Measurements from ENCODE around the gene NR3C1.

NR3C1 gene

DNA sequence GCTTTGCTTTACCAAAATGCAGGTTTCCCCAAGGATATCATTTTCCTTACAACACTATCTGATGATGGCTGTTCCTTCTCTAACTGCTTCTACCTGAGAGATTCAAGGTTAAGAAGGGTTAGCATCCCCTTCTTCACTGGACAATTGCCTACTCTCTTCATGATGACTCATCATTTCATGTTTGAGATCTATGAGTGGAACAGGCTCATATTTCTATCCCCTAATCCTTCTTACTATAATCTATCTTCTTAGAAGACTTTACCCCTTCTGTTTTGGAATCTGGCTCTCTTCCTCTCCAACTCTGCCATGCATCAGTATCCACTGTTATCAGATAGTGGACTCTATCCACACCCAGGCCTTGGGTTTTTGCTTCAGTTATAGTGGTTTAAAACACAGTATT lies 54.3 kb downstream of the NR3C1 start:
- H3K4me3 ChIP-seq (ENCODE audit: low read length): no peak overlapping the region
- no peaks in the 10 kb centered on the region for H3K36me3 ChIP-seq (ENCODE audit: control insufficient read depth, insufficient read depth, low read length)
- no peaks in the 10 kb centered on the region for H3K9me3 ChIP-seq (ENCODE audit: control insufficient read depth, low read length)
- no peak overlapping the region for H3K9ac ChIP-seq (ENCODE audit: low read length)
- no peaks in the 10 kb centered on the region for H3K27me3 ChIP-seq (ENCODE audit: control insufficient read depth, insufficient read depth, low read length)
- peaks cover 5% of the 10 kb centered on the region for H3K4me1 ChIP-seq (ENCODE audit: control insufficient read depth, insufficient read depth, low read length)

DNA sequence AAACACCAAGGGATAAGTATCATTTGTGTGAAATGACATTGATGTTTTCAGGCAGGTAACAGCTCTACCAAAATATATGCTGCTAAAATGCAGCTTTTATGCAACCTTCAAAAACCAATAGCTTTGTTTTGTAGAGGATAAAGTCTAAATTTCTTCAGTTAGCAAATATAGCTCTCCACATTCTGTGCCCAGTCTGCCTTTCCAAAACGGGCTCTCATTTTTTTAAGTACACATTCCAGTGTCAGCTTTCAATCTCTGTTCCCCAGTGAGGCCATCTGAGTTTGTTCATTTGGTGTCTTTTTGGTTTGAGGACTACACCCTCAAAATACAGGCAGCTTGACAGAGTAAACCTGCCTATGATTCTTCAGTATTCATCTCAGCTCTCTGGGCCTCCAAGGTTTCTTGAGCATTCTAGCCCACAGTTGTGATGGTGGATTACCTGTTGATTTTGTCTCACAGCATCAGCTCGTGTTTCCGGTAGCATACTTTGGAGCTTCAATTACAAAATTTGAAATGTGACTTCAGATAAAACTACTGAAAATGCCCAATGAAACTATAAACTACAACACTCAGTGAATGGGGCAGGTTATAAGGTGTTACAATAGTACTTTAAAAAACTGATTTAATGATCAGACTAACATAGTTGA lies 55.7 kb downstream of the NR3C1 start:
- Histone ChIP-seq H3K9me3 (ENCODE audit: control insufficient read depth, low read length) (no peaks in the 10 kb centered on the region), H3K9ac (ENCODE audit: low read length) (no peak overlapping the region), H3K36me3 (ENCODE audit: control insufficient read depth, insufficient read depth, low read length) (no peaks in the 10 kb centered on the region), H3K27me3 (ENCODE audit: control insufficient read depth, insufficient read depth, low read length) (no peaks in the 10 kb centered on the region), H3K4me1 (ENCODE audit: control insufficient read depth, insufficient read depth, low read length) (peaks cover 4% of the 10 kb centered on the region), H3K4me3 (ENCODE audit: low read length) (no peak overlapping the region)

DNA sequence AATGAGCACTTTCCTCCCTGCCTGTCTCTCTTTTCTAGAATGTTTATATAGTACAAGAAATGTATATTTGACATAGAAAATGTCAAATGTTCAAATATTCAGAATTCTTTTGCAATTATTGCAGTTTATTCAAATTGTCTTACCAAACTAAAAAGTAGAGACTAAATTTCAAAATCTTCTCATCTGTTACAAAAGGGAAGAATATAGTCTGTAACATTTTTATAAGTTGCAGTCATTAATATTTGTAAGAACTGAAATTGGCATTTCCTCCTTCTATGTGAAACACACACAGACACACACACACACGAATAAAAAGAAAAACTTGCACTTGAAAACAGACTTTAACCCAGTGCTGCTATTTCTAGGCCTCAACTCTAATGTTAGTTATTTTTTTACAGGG lies 56.4 kb downstream of the NR3C1 start:
- H3K4me1 ChIP-seq (ENCODE audit: control insufficient read depth, insufficient read depth, low read length): peaks cover 8% of the 10 kb centered on the region
- no peaks in the 10 kb centered on the region for H3K27me3 ChIP-seq (ENCODE audit: control insufficient read depth, insufficient read depth, low read length)
- H3K9me3 ChIP-seq (ENCODE audit: control insufficient read depth, low read length): no peaks in the 10 kb centered on the region
- H3K4me3 ChIP-seq (ENCODE audit: low read length): no peak overlapping the region
- H3K36me3 ChIP-seq (ENCODE audit: control insufficient read depth, insufficient read depth, low read length): no peaks in the 10 kb centered on the region
- no peak overlapping the region for H3K9ac ChIP-seq (ENCODE audit: low read length)

DNA sequence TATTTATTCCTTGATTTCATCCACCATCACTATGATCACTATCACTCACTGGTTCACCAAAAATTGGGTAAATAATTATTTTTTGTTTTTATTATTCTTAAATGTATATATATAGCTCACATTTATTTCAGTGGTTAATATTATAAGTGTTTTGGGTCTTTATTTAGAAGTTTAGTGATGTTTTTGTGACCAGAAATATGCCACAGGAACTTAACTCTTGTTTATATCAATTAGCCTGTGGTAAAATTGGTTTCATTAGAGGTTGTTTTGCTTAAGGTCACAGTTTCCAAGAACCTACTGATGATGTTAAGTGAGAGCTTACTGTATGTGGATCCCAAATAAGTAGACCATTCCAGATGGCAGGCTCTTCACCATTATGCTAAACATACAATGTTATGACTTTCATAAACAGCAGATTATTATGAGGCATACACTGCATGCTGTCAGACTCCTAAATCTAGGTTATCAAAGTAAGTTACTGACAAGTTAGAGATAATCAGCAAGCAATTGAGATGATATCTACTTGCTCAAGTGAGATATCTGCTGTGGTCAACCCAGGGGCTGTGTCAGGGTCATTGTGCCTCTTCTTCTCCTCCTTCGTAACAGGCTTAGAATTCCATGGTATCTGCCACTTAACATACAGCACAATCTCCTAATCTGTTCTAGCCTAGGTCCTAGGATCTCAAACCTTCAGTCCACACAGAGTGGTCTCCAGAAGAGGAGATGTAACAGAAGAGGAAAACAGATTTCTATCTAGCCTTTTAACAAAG lies 57.6 kb downstream of the NR3C1 start:
- Histone ChIP-seq H3K4me3 (ENCODE audit: low read length) (no peak overlapping the region), H3K9me3 (ENCODE audit: control insufficient read depth, low read length) (no peaks in the 10 kb centered on the region), H3K27me3 (ENCODE audit: control insufficient read depth, insufficient read depth, low read length) (no peaks in the 10 kb centered on the region), H3K36me3 (ENCODE audit: control insufficient read depth, insufficient read depth, low read length) (no peaks in the 10 kb centered on the region), H3K9ac (ENCODE audit: low read length) (no peak overlapping the region), H3K4me1 (ENCODE audit: control insufficient read depth, insufficient read depth, low read length) (peaks cover 9% of the 10 kb centered on the region)

DNA sequence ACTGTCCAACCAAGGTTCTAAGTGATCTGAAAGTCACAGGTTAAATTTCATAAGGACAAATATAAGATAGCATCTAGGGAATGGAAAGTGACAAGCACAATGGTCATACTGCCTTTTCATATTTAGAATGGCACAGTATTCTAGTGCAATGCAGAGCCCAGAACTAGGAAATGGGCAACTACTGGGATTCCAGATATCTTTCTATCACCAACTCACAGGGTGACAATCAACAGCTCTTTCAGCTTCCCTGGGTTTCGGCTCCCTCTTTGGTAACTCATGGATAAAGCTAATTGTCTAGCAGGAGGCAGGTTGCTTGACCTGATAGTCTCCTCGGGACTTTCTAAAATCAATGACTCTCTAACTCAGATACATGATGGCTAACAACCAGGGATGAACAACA lies 60.4 kb downstream of the NR3C1 start:
- H3K4me3 ChIP-seq (ENCODE audit: low read length): no peak overlapping the region
- H3K4me1 ChIP-seq (ENCODE audit: control insufficient read depth, insufficient read depth, low read length): peaks cover 9% of the 10 kb centered on the region
- no peaks in the 10 kb centered on the region for H3K36me3 ChIP-seq (ENCODE audit: control insufficient read depth, insufficient read depth, low read length)
- no peaks in the 10 kb centered on the region for H3K9me3 ChIP-seq (ENCODE audit: control insufficient read depth, low read length)
- H3K9ac ChIP-seq (ENCODE audit: low read length): no peak overlapping the region
- no peaks in the 10 kb centered on the region for H3K27me3 ChIP-seq (ENCODE audit: control insufficient read depth, insufficient read depth, low read length)

DNA sequence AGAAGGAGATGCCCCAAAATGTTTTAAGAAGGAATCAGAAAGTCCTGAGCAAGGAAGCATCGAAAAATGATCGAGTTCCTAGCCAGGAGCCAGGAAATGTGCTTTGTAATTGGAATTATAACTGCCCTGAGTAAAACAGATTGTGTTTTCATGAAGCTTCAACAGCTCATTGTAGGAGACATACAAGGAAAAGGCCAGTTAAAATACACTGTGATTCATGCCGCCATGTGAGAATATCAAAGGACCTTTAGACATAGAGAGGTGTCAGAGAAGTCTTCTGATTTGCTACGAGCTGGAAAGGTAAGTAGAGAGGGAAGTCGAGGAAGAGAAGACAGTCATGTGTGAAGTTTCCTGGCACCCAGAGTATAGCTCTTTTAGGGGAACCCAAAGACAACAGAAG lies 60.9 kb downstream of the NR3C1 start:
- H3K27me3 ChIP-seq (ENCODE audit: control insufficient read depth, insufficient read depth, low read length): no peaks in the 10 kb centered on the region
- H3K4me3 ChIP-seq (ENCODE audit: low read length): no peak overlapping the region
- no peaks in the 10 kb centered on the region for H3K9me3 ChIP-seq (ENCODE audit: control insufficient read depth, low read length)
- H3K36me3 ChIP-seq (ENCODE audit: control insufficient read depth, insufficient read depth, low read length): no peaks in the 10 kb centered on the region
- H3K9ac ChIP-seq (ENCODE audit: low read length): no peak overlapping the region
- H3K4me1 ChIP-seq (ENCODE audit: control insufficient read depth, insufficient read depth, low read length): peaks cover 9% of the 10 kb centered on the region

DNA sequence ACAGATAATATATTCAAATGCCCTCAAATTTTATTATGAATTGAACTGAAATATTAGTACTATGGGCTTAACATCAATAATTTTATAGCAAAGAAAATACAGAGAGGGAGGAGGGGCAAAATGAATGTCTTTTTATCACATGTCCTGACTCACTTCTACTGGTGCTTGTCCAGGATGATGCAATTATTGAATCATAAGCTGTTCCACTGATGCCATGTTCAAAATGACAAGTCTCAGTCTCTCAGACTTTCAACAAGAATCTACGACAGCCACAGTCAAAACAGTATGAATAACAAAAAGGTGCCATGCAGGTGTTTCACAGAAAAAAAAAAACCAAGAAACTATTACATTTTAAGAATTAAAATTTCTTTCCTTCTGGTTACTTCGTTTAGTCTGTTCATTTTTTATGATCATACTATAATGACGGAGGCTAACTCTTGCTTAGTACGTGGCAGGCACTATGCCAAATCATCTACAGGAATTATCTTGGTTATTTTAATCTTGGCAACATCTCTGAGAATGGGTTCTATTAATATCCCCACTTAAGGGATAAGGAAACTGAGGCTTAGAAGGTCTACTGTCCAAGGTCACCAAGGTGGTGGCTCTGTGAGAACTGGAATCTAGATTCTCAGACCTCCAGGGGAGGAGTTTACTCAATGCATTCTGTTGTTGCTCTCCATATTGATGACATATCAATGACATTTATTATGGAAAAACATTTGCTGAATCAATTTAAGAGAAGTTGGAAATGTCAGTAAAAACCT lies 61.5 kb downstream of the NR3C1 start:
- Histone ChIP-seq H3K27me3 (ENCODE audit: control insufficient read depth, insufficient read depth, low read length) (no peaks in the 10 kb centered on the region), H3K9me3 (ENCODE audit: control insufficient read depth, low read length) (no peaks in the 10 kb centered on the region), H3K9ac (ENCODE audit: low read length) (no peak overlapping the region), H3K4me1 (ENCODE audit: control insufficient read depth, insufficient read depth, low read length) (peaks cover 9% of the 10 kb centered on the region), H3K36me3 (ENCODE audit: control insufficient read depth, insufficient read depth, low read length) (no peaks in the 10 kb centered on the region), H3K4me3 (ENCODE audit: low read length) (no peak overlapping the region)

DNA sequence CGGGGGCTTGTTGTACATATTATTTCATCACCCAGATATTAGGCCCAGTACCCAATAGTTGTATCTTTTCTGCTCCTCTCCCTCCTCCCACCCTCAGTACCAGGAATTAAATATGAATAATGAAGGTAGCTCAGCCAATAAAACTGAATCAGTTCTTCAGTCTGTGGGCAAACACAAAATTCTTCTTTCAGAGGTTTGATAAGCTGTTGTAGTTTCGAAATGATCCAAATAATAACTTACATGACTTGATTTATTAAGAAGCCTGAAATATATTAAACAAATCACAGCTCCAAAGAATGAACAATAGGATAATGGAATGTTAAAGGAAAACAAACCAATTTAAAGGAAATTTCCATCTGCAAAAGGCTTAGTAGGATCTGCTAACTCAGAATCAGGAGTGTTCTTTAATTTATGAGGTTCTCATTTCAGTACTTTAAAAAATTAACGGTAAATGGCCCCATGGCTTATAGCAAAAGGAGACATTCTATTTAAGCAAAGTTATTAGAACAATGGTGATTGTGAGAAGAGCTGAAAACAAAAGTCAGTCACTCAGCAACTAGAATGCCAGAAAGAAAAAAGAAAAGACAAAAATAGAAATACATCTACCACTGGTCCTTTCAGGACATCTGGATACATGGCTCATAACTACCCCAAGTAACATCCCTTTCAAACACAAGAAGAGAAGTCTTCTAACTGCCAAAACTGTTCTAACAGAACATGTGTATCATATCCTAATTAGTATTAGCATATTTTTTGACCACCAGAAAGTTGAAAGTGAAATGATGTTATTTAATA lies 62.4 kb downstream of the NR3C1 start:
- peaks cover 9% of the 10 kb centered on the region for H3K4me1 ChIP-seq (ENCODE audit: control insufficient read depth, insufficient read depth, low read length)
- no peaks in the 10 kb centered on the region for H3K27me3 ChIP-seq (ENCODE audit: control insufficient read depth, insufficient read depth, low read length)
- H3K4me3 ChIP-seq (ENCODE audit: low read length): no peak overlapping the region
- H3K9ac ChIP-seq (ENCODE audit: low read length): no peak overlapping the region
- no peaks in the 10 kb centered on the region for H3K9me3 ChIP-seq (ENCODE audit: control insufficient read depth, low read length)
- no peaks in the 10 kb centered on the region for H3K36me3 ChIP-seq (ENCODE audit: control insufficient read depth, insufficient read depth, low read length)

DNA sequence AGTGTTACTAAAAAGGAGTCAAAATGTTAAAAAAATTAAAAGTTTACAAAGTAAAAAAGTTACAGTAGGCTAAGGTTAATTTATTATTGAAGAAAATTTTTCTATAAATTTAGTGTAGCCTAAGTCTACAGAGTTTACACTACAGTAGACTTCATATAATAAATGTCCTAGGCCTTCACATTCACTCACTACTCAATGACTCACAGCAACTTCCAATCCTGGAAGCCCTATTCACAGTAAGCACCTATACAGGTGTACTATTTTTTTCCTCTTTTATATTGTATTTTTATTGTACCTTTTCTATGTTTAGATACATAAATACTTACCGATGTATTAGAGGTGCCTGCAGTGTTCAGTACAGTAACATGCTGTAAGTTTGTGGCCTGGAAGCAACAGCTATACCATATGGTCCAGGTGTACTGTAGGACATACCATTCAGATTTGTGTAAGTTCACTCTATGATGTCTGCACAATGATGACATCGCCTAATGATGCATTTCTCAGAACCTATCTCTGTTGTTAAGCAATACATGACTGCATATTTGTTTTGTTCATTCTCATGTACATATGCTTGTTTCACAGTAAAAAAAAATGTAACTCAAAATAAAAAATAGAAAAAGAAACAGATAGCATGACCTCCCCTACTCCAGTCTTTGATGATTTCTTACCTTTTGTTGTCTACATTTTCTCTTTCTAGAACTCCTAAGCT lies 64.7 kb downstream of the NR3C1 start:
- Histone ChIP-seq H3K4me1 (ENCODE audit: control insufficient read depth, insufficient read depth, low read length) (peaks cover 9% of the 10 kb centered on the region), H3K36me3 (ENCODE audit: control insufficient read depth, insufficient read depth, low read length) (no peaks in the 10 kb centered on the region), H3K9ac (ENCODE audit: low read length) (no peak overlapping the region), H3K9me3 (ENCODE audit: control insufficient read depth, low read length) (no peaks in the 10 kb centered on the region), H3K4me3 (ENCODE audit: low read length) (no peak overlapping the region), H3K27me3 (ENCODE audit: control insufficient read depth, insufficient read depth, low read length) (no peaks in the 10 kb centered on the region)

DNA sequence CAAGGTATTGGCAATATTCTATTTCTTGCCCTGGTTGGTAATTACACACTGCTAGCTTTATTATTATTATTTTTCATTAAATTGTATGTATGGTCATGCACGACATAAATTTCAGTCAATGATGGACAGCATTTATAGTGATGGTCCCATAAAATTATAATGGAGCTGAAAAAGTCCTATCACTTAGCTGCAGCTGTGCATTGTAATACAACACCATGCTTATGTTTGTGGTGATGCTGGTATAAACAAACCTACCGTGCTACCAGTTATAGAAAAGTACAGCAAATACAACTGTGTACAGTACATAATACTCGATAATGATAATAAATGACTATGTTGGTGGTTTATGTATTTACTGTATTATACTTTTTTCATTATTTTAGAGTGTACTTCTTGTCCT lies 65.5 kb downstream of the NR3C1 start:
- H3K4me1 ChIP-seq (ENCODE audit: control insufficient read depth, insufficient read depth, low read length): peaks cover 9% of the 10 kb centered on the region
- H3K27me3 ChIP-seq (ENCODE audit: control insufficient read depth, insufficient read depth, low read length): no peaks in the 10 kb centered on the region
- H3K36me3 ChIP-seq (ENCODE audit: control insufficient read depth, insufficient read depth, low read length): no peaks in the 10 kb centered on the region
- H3K4me3 ChIP-seq (ENCODE audit: low read length): no peak overlapping the region
- no peaks in the 10 kb centered on the region for H3K9me3 ChIP-seq (ENCODE audit: control insufficient read depth, low read length)
- no peak overlapping the region for H3K9ac ChIP-seq (ENCODE audit: low read length)

DNA sequence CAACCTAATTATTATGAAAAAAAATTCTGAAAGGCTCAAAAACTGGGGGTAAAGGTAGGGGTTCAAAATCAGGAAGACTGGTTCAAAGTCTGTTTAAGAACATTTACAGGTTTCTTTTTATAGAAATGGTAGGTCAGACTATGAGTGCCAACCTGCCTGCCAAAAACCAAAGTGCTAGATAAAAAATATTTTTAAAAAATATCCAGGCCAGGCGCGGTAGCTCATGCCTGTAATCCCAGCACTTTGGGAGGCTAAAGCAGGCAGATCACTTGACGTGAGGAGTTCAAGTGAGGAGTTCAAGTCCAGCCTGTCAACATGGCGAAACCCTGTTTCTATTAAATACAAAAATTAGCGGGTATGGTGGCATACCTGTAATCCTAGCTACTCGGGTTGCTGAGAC lies 67.0 kb downstream of the NR3C1 start:
- Histone ChIP-seq H3K4me3 (ENCODE audit: low read length) (no peak overlapping the region), H3K9ac (ENCODE audit: low read length) (no peak overlapping the region), H3K9me3 (ENCODE audit: control insufficient read depth, low read length) (no peaks in the 10 kb centered on the region), H3K27me3 (ENCODE audit: control insufficient read depth, insufficient read depth, low read length) (no peaks in the 10 kb centered on the region), H3K36me3 (ENCODE audit: control insufficient read depth, insufficient read depth, low read length) (no peaks in the 10 kb centered on the region), H3K4me1 (ENCODE audit: control insufficient read depth, insufficient read depth, low read length) (no peaks in the 10 kb centered on the region)

Measured in mucosa of stomach (tissue), 1 donor.